ENCODE results near the gene TMEM125. TPM values are rescaled to one million over a fixed set of nuclear protein-coding genes. Genes with fewer than 3 reads are reported as not detected.

Gene TMEM125
- total and polyA plus RNA-seq, 8 donors, result 36.1 to 202 (median 43.3) TPM

GRCh38 chr1:43252225-43252624 is 17.6 kb upstream of the TMEM125 start:
- TF ChIP-seq, protein P1, sequence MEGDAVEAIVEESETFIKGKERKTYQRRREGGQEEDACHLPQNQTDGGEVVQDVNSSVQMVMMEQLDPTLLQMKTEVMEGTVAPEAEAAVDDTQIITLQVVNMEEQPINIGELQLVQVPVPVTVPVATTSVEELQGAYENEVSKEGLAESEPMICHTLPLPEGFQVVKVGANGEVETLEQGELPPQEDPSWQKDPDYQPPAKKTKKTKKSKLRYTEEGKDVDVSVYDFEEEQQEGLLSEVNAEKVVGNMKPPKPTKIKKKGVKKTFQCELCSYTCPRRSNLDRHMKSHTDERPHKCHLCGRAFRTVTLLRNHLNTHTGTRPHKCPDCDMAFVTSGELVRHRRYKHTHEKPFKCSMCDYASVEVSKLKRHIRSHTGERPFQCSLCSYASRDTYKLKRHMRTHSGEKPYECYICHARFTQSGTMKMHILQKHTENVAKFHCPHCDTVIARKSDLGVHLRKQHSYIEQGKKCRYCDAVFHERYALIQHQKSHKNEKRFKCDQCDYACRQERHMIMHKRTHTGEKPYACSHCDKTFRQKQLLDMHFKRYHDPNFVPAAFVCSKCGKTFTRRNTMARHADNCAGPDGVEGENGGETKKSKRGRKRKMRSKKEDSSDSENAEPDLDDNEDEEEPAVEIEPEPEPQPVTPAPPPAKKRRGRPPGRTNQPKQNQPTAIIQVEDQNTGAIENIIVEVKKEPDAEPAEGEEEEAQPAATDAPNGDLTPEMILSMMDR (IDR thresholded peaks at IDR 0.05), result no peak
- H3K36me3 ChIP-seq, result no peaks in the 10 kb centered on the region
- DNase-seq (no peak), ATAC-seq (no peak)
- H3K4me1 ChIP-seq, result no peaks in the 10 kb centered on the region
- H3K9me3 ChIP-seq, result no peaks in the 10 kb centered on the region
- H3K27ac ChIP-seq, result no peak overlapping the region
- H3K27me3 ChIP-seq, result no peaks in the 10 kb centered on the region
- no peak overlapping the region for H3K4me3 ChIP-seq
- intact Hi-C loops (cut with DNase I), result no loop called here

- Histone ChIP-seq H3K4me1 (no peaks in the 10 kb centered on the region), H3K9me3 (no peaks in the 10 kb centered on the region), H3K4me3 (no peak overlapping the region), H3K36me3 (no peaks in the 10 kb centered on the region), H3K27ac (no peak overlapping the region), H3K27me3 (no peaks in the 10 kb centered on the region)
- no peak for ATAC-seq
- TF ChIP-seq, protein P1 (IDR thresholded peaks at IDR 0.05), result no peak
- no peak for DNase-seq
- intact Hi-C loops (cut with DNase I), result no loop called here
Measured at GRCh38 chr1:43253173-43253572, 16.6 kb upstream of the TMEM125 start.

DNA sequence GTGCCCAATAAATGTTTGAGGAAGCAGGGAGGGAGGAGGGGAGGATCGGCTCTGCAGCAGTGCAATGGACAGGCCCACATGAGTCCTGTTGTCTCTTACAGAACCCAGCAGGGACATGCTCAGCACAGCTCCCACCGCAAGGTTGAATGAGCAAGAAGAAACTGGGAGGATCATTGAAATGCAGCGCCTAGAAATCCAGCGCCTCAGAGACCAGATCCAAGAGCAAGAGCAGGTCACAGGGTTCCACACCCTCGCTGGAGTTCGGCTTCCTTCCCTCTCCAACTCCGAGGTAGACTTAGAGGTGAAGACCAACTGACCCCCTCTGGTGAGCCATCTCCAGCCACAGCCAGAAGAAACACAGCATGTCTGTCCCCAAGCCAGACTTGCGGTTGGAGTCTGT is 15.9 kb upstream of the TMEM125 start:
- no peak for ATAC-seq
- Histone ChIP-seq H3K4me1 (no peaks in the 10 kb centered on the region), H3K4me3 (no peak overlapping the region), H3K36me3 (no peaks in the 10 kb centered on the region), H3K9me3 (no peaks in the 10 kb centered on the region), H3K27me3 (no peaks in the 10 kb centered on the region), H3K27ac (no peak overlapping the region)
- intact Hi-C loops (cut with DNase I), result no loop called here
- TF ChIP-seq, protein P1 (IDR thresholded peaks at IDR 0.05), result no peak
- no peak for DNase-seq

GRCh38 chr1:43255438-43256210 is 14.2 kb upstream of the TMEM125 start:
- H3K4me1 ChIP-seq, result no peaks in the 10 kb centered on the region
- TF ChIP-seq, protein P1 (IDR thresholded peaks at IDR 0.05), result no peak
- H3K4me3 ChIP-seq, result no peak overlapping the region
- no peak for DNase-seq
- ATAC-seq, result no peak
- no peaks in the 10 kb centered on the region for H3K36me3 ChIP-seq
- H3K27me3 ChIP-seq, result no peaks in the 10 kb centered on the region
- H3K9me3 ChIP-seq, result no peaks in the 10 kb centered on the region
- intact Hi-C loops (cut with DNase I), result no loop called here
- peak overlapping the region; percentile 13 to 54 for H3K27ac ChIP-seq

DNA sequence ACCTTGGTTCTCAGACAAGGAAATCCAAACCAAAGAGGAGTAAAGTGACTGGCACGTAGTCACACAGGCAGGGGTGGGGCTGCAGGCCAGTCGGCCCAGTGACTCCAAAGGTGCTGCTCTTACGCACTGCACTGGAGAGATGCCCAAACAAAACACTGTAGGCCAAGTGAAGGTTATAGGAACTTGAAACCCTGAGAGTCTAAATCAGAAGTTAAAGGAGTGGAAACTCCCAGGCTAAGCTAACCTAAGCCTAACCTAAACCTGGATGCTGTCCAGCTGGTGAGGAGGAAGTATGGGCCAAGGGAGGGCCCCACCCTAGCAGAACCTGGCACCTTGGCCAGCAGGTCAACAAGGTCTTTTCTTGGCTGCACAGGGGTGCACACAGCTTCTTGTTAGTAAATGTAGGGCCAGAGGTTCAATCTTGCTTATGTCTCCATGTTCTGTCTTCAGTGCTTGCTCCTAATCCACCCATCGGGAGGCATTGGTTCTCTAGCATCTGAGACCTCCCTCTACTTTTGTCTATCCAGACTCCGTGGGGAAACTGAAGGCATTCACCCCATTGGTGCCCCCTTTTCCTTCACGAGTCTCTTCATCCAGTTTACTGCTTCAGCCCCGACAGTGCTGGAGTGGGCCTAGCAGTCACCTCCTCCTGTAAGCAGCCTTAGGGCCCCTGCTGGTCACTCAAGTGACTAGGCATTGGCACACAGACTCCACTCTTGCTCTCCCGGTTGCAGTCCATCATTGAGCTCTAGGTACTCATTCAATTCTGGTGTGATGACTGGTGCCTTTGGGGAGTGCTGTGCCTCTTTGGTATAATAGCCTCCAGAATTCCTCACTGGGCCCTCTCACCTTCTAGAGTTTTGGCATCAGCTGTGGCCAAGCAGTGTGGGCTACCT is 12.9 kb upstream of the TMEM125 start:
- intact Hi-C loops (cut with DNase I), result no loop called here

More for the DNA sequence above, 12.9 kb upstream of the TMEM125 start:
- no peaks in the 10 kb centered on the region for H3K9me3 ChIP-seq
- H3K27ac ChIP-seq, result peak overlapping the region; percentile 54 to 57
- ATAC-seq (peak; percentile 92), DNase-seq (peak in 2 of 4 donors; percentile 40 to 79)
- no peaks in the 10 kb centered on the region for H3K4me1 ChIP-seq
- no peaks in the 10 kb centered on the region for H3K36me3 ChIP-seq
- H3K27me3 ChIP-seq, result no peaks in the 10 kb centered on the region
- TF ChIP-seq, protein P1 (IDR thresholded peaks at IDR 0.05), result no peak
- no peak overlapping the region for H3K4me3 ChIP-seq

Data from left lung (tissue), 10 donors.